Nephron progenitor cell (in vitro differentiated cells): ENCODE results near the gene BTG2.

Experiments
- DNase-seq: peaks from one replicate; pipeline ENCODE4 v3.0.0; 2021
- H3K27ac Mint-ChIP-seq: 2 replicates; pipeline ENCODE4 v1.8.0; 2021; ENCODE audit warnings: mild to moderate bottlenecking, moderate library complexity, mixed read lengths
- H3K27me3 Mint-ChIP-seq: 2 replicates; pipeline ENCODE4 v1.8.0; 2021; ENCODE audit warnings: mild to moderate bottlenecking, low read depth, mixed read lengths; ENCODE audit not compliant: poor library complexity
- H3K36me3 Mint-ChIP-seq: 2 replicates; pipeline ENCODE4 v1.8.0; 2021; ENCODE audit warnings: low read depth, mixed read lengths
- H3K4me1 Mint-ChIP-seq: 2 replicates; pipeline ENCODE4 v1.8.0; 2021; ENCODE audit warnings: mixed read lengths
- H3K4me3 Mint-ChIP-seq: 2 replicates; pipeline ENCODE4 v1.8.0; 2021; ENCODE audit warnings: mild to moderate bottlenecking, moderate library complexity, mixed read lengths
- H3K9me3 Mint-ChIP-seq: 2 replicates; pipeline ENCODE4 v1.8.0; 2021; ENCODE audit warnings: mild to moderate bottlenecking, moderate library complexity, mixed read lengths
- TF ChIP-seq, protein P1 (sequence below): fragments of 200-600 bp; sonication (generic); IDR thresholded peaks from 2 replicates; pipeline ENCODE4 v1.5.0; 2021; ENCODE audit warnings: antibody characterized with exemption

Gene BTG2

GRCh38 chr1:203278885-203279406 is 26.4 kb upstream of the BTG2 start:
- Mint-ChIP-seq H3K36me3 (no peaks in the 10 kb centered on the region), H3K4me3 (peak overlapping the region; percentile 30), H3K9me3 (no peaks in the 10 kb centered on the region), H3K27me3 (peaks cover 1% of the 10 kb centered on the region), H3K4me1 (peaks cover 94% of the 10 kb centered on the region), H3K27ac (peak overlapping the region; percentile 50)
- TF ChIP-seq, protein P1, sequence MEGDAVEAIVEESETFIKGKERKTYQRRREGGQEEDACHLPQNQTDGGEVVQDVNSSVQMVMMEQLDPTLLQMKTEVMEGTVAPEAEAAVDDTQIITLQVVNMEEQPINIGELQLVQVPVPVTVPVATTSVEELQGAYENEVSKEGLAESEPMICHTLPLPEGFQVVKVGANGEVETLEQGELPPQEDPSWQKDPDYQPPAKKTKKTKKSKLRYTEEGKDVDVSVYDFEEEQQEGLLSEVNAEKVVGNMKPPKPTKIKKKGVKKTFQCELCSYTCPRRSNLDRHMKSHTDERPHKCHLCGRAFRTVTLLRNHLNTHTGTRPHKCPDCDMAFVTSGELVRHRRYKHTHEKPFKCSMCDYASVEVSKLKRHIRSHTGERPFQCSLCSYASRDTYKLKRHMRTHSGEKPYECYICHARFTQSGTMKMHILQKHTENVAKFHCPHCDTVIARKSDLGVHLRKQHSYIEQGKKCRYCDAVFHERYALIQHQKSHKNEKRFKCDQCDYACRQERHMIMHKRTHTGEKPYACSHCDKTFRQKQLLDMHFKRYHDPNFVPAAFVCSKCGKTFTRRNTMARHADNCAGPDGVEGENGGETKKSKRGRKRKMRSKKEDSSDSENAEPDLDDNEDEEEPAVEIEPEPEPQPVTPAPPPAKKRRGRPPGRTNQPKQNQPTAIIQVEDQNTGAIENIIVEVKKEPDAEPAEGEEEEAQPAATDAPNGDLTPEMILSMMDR: no peak
- no peak for DNase-seq

DNA sequence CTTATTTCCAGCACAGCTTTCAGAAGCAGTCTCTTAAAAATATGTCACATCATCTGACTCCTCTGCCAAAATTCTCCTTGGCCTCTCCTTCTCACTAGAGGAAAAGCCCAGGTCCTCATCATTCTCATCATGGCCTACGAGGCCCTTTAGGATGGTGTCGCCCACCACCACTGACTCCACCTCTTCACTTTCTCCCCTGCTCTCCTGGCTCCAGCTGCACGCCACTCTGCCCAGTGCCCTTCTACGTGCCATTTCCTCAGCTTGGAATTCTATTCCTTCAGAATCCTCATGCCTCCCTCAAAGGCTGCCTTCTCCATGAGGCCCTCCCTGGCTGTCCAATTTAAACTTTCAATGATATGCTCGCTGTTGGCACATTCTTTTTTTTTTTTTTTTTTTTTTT is 25.3 kb upstream of the BTG2 start:
- peak overlapping the region; percentile 37 for H3K4me3 Mint-ChIP-seq
- peak overlapping the region; percentile 64 for H3K27ac Mint-ChIP-seq
- TF ChIP-seq, protein P1: no peak
- H3K36me3 Mint-ChIP-seq: no peaks in the 10 kb centered on the region
- no peak for DNase-seq
- peaks cover 93% of the 10 kb centered on the region for H3K4me1 Mint-ChIP-seq
- H3K27me3 Mint-ChIP-seq: peaks cover 3% of the 10 kb centered on the region
- no peaks in the 10 kb centered on the region for H3K9me3 Mint-ChIP-seq

GRCh38 chr1:203281033-203281432 is 24.3 kb upstream of the BTG2 start:
- no peak for DNase-seq
- Mint-ChIP-seq H3K27ac (no peak overlapping the region), H3K4me1 (peaks cover 89% of the 10 kb centered on the region), H3K36me3 (no peaks in the 10 kb centered on the region), H3K27me3 (peaks cover 3% of the 10 kb centered on the region), H3K4me3 (no peak overlapping the region), H3K9me3 (no peaks in the 10 kb centered on the region)
- TF ChIP-seq, protein P1: no peak

- DNase-seq: no peak
- TF ChIP-seq, protein P1: no peak
- H3K9me3 Mint-ChIP-seq: no peaks in the 10 kb centered on the region
- H3K27ac Mint-ChIP-seq: peak overlapping the region; percentile 96
- H3K36me3 Mint-ChIP-seq: no peaks in the 10 kb centered on the region
- peaks cover 92% of the 10 kb centered on the region for H3K4me1 Mint-ChIP-seq
- peak overlapping the region; percentile 37 for H3K4me3 Mint-ChIP-seq
- peaks cover 3% of the 10 kb centered on the region for H3K27me3 Mint-ChIP-seq
Measured at GRCh38 chr1:203281851-203282661, 23.3 kb upstream of the BTG2 start.

- Mint-ChIP-seq H3K27ac (peak overlapping the region; percentile 96), H3K36me3 (no peaks in the 10 kb centered on the region), H3K4me1 (peaks cover 92% of the 10 kb centered on the region), H3K27me3 (peaks cover 3% of the 10 kb centered on the region), H3K4me3 (peak overlapping the region; percentile 50), H3K9me3 (no peaks in the 10 kb centered on the region)
- DNase-seq: no peak
- TF ChIP-seq, protein P1: no peak
Measured at GRCh38 chr1:203282720-203283542, 22.4 kb upstream of the BTG2 start.
